BJ (cell line): ENCODE results near the gene BRMS1. TPM values are rescaled to one million over a fixed set of nuclear protein-coding genes. Genes with fewer than 3 reads are reported as not detected.

Experiments used
- CTCF ChIA-PET: fragments of 350-600 bp; formaldehyde crosslinking; extraction: SDS; loops from one replicate; lab custom pipeline; 2021; ENCODE audit warnings: antibody characterized with exemption, inconsistent platforms; lab: Yijun Ruan, JAX
- POLR2A ChIA-PET: fragments of 300-600 bp; sonication (Branson Sonifier 250); formaldehyde crosslinking; extraction: SDS; loops from one replicate; lab custom pipeline; 2021; ENCODE audit warnings: antibody characterized with exemption; lab: Charles Lee
- DNase-seq: peaks from one replicate; pipeline ENCODE4 v3.0.0-alpha.2; 2011; ENCODE audit warnings: low read depth
- H3K27me3 ChIP-seq: 2 replicates; pipeline ENCODE4 v1.6.0; 2011; ENCODE audit warnings: low read length; ENCODE audit not compliant: control insufficient read depth, insufficient read depth
- H3K36me3 ChIP-seq: 2 replicates; pipeline ENCODE4 v1.5.1; 2011; ENCODE audit warnings: low read length; ENCODE audit not compliant: control insufficient read depth, insufficient read depth
- H3K4me3 ChIP-seq: 2 replicates; pipeline ENCODE4 v1.5.1; 2011; ENCODE audit warnings: low read depth, mild to moderate bottlenecking, control low read depth, low read length
- CTCF ChIP-seq: IDR thresholded peaks from 2 replicates; pipeline ENCODE4 v1.5.1; 2011; ENCODE audit warnings: low read depth, mild to moderate bottlenecking, control low read depth, inconsistent platforms, low read length, moderate library complexity; ENCODE audit not compliant: insufficient read depth
- polyA plus RNA-seq: library from polyadenylated mRNA; depleted of rRNA; stranded (reverse); fragments of >200 nt; gene quantifications from 2 replicates; pipeline ENCODE4 v1.2.3, GENCODE V29; 2011

Gene BRMS1
- polyA plus RNA-seq, 1 experiment: 46.3 TPM

DNA sequence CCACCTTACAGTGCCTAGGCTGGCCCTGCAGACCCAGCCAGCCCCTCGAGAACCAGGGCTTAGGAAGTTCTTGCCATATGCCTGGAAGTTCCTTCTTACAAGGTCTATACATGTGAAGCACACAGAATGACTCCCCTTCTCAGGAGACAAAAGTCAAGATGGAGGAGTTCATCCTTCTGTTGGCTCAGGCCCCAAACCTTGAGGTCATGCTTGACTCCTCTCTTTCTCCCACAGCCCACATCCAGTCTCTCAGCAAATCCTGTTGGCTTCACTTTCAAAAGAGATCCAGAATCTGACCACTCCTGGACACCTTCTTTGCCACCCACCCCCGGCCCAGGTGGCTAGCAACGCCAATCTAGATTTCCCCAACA lies 26.3 kb downstream of the BRMS1 start:
- no peak for TF ChIP-seq CTCF
- no peak overlapping the region for H3K4me3 ChIP-seq
- no peaks in the 10 kb centered on the region; the same call in 1 of the 2 replicates for H3K36me3 ChIP-seq
- H3K27me3 ChIP-seq: no peaks in the 10 kb centered on the region
- POLR2A ChIA-PET: interaction anchor here (0.8 kb wide), 1 partner anchor 30 kb away, joined by 6 read pairs; the partner anchor contains the start of gene YIF1A
- no peak for DNase-seq
- CTCF ChIA-PET: interaction anchor here (0.6 to 11.3 kb wide), 5 partner anchors 8 to 74 kb away, joined by 3 to 188 read pairs (median 17); partner anchors contain the start of gene RIN1

DNA sequence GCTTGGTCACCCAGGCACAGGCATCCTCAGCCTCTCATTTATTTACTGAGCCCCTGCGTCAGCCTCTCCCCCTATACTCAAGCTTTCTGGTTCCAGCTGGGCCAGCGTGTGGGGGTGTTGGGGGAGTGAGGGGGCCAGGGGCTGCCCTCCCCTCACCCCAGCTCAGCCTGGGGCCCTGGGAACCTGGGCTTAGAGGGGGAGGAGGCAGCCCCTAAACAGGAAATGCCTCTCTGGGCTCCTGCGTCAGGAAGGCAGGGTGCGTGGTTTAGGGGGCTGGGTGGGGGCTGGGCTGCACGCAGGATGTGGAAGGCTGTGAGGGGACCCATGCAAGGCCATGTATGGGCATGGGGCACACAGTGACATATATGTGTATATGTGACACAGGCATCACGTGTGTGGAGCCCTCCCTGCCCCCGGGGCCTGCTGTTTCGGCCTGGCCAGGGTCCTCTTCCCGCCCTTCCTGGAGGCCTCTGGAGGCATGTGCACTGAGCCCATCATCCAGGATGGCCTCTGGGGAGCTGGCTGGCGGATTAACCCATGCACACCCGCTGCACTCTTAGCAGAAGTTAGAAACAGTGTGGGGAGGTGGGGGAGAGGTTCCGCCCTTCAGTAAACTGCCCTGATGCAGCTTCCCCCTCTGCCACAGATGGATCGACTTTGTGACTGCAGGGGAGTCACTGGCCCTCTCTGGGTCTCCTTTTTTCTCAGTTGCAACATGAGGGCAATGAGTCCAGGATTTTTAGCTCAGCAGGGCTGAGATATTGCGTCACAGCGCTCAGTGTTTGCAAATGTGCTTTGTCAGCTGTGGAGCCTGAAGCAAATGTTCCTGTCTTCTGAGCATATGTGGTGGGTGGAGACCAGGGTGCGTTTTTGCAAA lies 26.9 kb downstream of the BRMS1 start:
- ChIA-PET POLR2A (interaction anchor here (0.8 kb wide), 1 partner anchor 29 kb away, joined by 6 read pairs; the partner anchor contains the start of gene YIF1A), CTCF (interaction anchor here (0.6 to 11.3 kb wide), 5 partner anchors 9 to 74 kb away, joined by 3 to 188 read pairs (median 17); partner anchors contain the start of gene RIN1)
- Histone ChIP-seq H3K27me3 (no peaks in the 10 kb centered on the region), H3K36me3 (no peaks in the 10 kb centered on the region; the same call in 1 of the 2 replicates), H3K4me3 (no peak overlapping the region)
- DNase-seq: no peak
- TF ChIP-seq CTCF: no peak

GRCh38 chr11:66317322-66317722 lies 27.6 kb downstream of the BRMS1 start:
- ChIA-PET CTCF (interaction anchor here (2.3 to 11.3 kb wide), 4 partner anchors 9 to 70 kb away, joined by 15 to 188 read pairs (median 22); partner anchors contain the start of gene RIN1), POLR2A (interaction anchor here (1.0 to 1.1 kb wide), 2 partner anchors 9 to 28 kb away, joined by 6 to 10 read pairs; partner anchors contain the start of gene YIF1A)
- TF ChIP-seq CTCF: no peak
- Histone ChIP-seq H3K4me3 (peak overlapping the region; percentile 69), H3K27me3 (no peaks in the 10 kb centered on the region), H3K36me3 (no peaks in the 10 kb centered on the region; the same call in 1 of the 2 replicates)
- DNase-seq: no peak

- POLR2A ChIA-PET: interaction anchor here (0.5 to 1.1 kb wide), 5 partner anchors 10 to 792 kb away, joined by 3 to 10 read pairs (median 6); partner anchors contain the start of genes RIN1, SCYL1 and YIF1A
- no peaks in the 10 kb centered on the region; the same call in 1 of the 2 replicates for H3K36me3 ChIP-seq
- CTCF ChIA-PET: interaction anchor here (2.3 to 11.3 kb wide), 4 partner anchors 10 to 71 kb away, joined by 15 to 188 read pairs (median 22); partner anchors contain the start of gene RIN1
- no peak for DNase-seq
- TF ChIP-seq CTCF: no peak
- peak within 1 kb of the TSS; percentile 69 for H3K4me3 ChIP-seq
- no peaks in the 10 kb centered on the region for H3K27me3 ChIP-seq
Measured at GRCh38 chr11:66316849-66317251, 28.1 kb downstream of the BRMS1 start, which contains the start of gene CD248. CD248 (minus strand) TSS chr11:66317044; CDS start chr11:66317027, 17 bp downstream.
